K562 (cell line): ENCODE results near the gene SLFN14. TPM values are rescaled to one million over a fixed set of nuclear protein-coding genes. Genes with fewer than 3 reads are reported as not detected.

Experiments
- CCNT2 ChIP-seq: IDR thresholded peaks from 2 replicates; pipeline ENCODE4 v1.6.1; 2011; ENCODE audit warnings: borderline replicate concordance, low read depth, mild to moderate bottlenecking, moderate library complexity, mixed read lengths, low read length; ENCODE audit not compliant: insufficient read length; ENCODE audit errors: extremely low read depth
- CREBBP ChIP-seq: IDR thresholded peaks from one replicate; pipeline ENCODE4 v1.6.1; 2012; ENCODE audit warnings: low read depth, mild to moderate bottlenecking, control low read depth, inconsistent platforms, low read length
- FOXM1 ChIP-seq, 2 experiments: fragments of 450-650 bp in 1 of 2; sonication (generic) in 1 of 2; formaldehyde crosslinking in 1 of 2; IDR thresholded peaks; 2 replicates each; pipeline versions ENCODE4 v1.6.1 to v1.9.0; 2017 to 2022; ENCODE audit warnings: low read depth in 2 of 2, mild to moderate bottlenecking in 2 of 2, missing genetic modification reagents in 1 of 2, moderate library complexity in 1 of 2
- GABPA ChIP-seq: fragments of 200-800 bp; sonication (Bioruptor generic); conservative IDR thresholded peaks from 2 replicates; pipeline ENCODE4 v1.6.1; 2016; ENCODE audit warnings: low read depth, missing genetic modification characterization, missing compliant biosample characterization
- HLTF ChIP-seq: fragments of 450-650 bp; IDR thresholded peaks from 2 replicates; pipeline ENCODE4 v1.6.1; 2016
- MAFF ChIP-seq: IDR thresholded peaks from 2 replicates; pipeline ENCODE4 v1.6.1; 2012; ENCODE audit warnings: low read length, improper control_type of control experiment
- MTF1 ChIP-seq: fragments of 250-450 bp; sonication (Bioruptor Pico); IDR thresholded peaks from 2 replicates; pipeline ENCODE4 v1.9.0; 2021; ENCODE audit warnings: moderate library complexity, mild to moderate bottlenecking, inconsistent platforms, borderline replicate concordance
- ZNF444 ChIP-seq: fragments of 250-450 bp; sonication (Bioruptor Pico); IDR thresholded peaks from 2 replicates; pipeline ENCODE4 v1.4.0; 2020; ENCODE audit warnings: mild to moderate bottlenecking, moderate library complexity
- ZNF561 ChIP-seq: fragments of 450-650 bp; formaldehyde crosslinking; conservative IDR thresholded peaks from 2 replicates; pipeline ENCODE4 v1.4.0; 2020; ENCODE audit warnings: mild to moderate bottlenecking, moderate library complexity
- ZNF764 ChIP-seq: fragments of 250-450 bp; sonication (Bioruptor Pico); IDR thresholded peaks from 2 replicates; pipeline ENCODE4 v1.4.0; 2020; ENCODE audit warnings: low read depth, mild to moderate bottlenecking, moderate library complexity
- polyA plus RNA-seq, 8 experiments: library from polyadenylated mRNA; depleted of rRNA in 4 of 8; stranded (reverse) in 5 of 8; unstranded in 3 of 8; fragments of >200 nt; fragmentation: Nextera tagmentation in 2 of 8; fragmentation: Illumina TruSeq in 1 of 8; extraction: Ambion mirVana in 2 of 8; extraction: Trizol in 1 of 8; gene quantifications; 2 replicates each; pipeline versions ENCODE4 v1.2.1 to v1.2.3, GENCODE V29; 2011 to 2014; ENCODE audit warnings: inconsistent platforms in 1 of 8, missing spikeins in 1 of 8
- total RNA-seq, 7 experiments: library from RNA; depleted of rRNA in 6 of 7; stranded (reverse); fragments of >200 nt in 6 of 7; fragmentation: Illumina TruSeq in 2 of 7; extraction: Trizol in 2 of 7; gene quantifications; 2 replicates each; pipeline versions ENCODE4 v1.2.1 to v1.2.3, GENCODE V29; 2011 to 2021; ENCODE audit warnings: low replicate concordance in 1 of 7
- TF ChIP-seq, protein P1 (sequence below): fragments of 200-800 bp; sonication (Bioruptor generic); IDR thresholded peaks from 2 replicates; pipeline ENCODE4 v1.6.1; 2017; ENCODE audit warnings: missing genetic modification characterization, missing compliant biosample characterization
- TF ChIP-seq, protein P2 (sequence below), 2 experiments: fragments of 450-650 bp; IDR thresholded peaks; 2 replicates each; pipeline ENCODE4 v1.6.1; 2016; ENCODE audit warnings: mild to moderate bottlenecking in 2 of 2, borderline replicate concordance in 1 of 2, low read depth in 1 of 2, moderate library complexity in 1 of 2
- TF ChIP-seq, protein P3 (sequence below): fragments of 250-450 bp; sonication (Bioruptor Pico); IDR thresholded peaks from 2 replicates; pipeline ENCODE4 v1.5.0; 2021; ENCODE audit warnings: mild to moderate bottlenecking, borderline replicate concordance

The SLFN14 gene
- total and polyA plus RNA-seq, 9 of the 15 experiments (the other 6 are each of a cell fraction or from before 2014, with no cell fraction given) = 1.3 to 4.3 (median 3.1) TPM

DNA sequence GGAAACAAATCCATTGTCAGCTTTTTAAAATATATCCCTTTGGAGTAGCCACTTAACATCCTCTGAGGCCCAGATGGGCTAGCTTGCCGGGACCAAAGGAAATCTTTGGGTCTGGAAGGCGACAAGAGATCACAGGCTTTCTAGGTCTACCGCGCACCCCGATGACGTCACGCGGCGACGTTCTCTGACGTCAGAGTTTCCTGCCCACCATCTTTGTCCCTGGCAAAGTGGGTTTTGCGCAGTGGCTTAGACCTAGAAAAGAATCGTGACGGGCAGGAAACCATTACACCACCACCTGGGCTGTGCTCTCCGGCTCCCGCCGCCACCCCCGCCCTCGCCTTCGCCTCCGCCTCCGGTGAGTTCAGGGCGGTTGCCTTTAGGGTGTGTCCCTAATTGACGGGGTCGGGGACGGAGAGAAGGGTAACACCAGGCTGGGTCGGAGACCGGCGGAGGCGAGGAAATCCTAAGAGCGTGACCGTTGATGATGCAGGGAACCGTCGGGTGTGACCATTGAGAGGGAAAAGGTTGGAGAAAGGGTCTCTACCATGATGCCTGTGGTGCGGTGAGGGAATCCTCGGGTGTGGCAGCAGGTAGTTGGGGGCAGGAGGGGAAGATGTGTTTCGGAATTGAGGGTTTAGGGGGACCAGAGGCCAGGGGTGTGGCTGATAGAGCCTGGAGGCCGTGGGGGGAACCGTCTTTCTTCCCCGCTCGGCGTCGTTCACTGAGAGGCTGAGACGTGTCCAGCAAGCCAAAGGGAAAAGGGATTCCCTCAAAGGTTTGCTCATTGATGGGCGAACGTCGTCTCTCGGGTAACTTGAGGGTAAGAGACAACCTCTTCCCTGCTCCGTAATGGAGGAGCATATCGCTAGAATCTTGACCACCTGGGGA, 26.7 kb upstream of the SLFN14 start, which contains the start of gene AP2B1 (continued):
- TF ChIP-seq, protein P1, sequence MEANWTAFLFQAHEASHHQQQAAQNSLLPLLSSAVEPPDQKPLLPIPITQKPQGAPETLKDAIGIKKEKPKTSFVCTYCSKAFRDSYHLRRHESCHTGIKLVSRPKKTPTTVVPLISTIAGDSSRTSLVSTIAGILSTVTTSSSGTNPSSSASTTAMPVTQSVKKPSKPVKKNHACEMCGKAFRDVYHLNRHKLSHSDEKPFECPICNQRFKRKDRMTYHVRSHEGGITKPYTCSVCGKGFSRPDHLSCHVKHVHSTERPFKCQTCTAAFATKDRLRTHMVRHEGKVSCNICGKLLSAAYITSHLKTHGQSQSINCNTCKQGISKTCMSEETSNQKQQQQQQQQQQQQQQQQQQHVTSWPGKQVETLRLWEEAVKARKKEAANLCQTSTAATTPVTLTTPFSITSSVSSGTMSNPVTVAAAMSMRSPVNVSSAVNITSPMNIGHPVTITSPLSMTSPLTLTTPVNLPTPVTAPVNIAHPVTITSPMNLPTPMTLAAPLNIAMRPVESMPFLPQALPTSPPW = peak; percentile 76
- TF ChIP-seq, protein P2, sequence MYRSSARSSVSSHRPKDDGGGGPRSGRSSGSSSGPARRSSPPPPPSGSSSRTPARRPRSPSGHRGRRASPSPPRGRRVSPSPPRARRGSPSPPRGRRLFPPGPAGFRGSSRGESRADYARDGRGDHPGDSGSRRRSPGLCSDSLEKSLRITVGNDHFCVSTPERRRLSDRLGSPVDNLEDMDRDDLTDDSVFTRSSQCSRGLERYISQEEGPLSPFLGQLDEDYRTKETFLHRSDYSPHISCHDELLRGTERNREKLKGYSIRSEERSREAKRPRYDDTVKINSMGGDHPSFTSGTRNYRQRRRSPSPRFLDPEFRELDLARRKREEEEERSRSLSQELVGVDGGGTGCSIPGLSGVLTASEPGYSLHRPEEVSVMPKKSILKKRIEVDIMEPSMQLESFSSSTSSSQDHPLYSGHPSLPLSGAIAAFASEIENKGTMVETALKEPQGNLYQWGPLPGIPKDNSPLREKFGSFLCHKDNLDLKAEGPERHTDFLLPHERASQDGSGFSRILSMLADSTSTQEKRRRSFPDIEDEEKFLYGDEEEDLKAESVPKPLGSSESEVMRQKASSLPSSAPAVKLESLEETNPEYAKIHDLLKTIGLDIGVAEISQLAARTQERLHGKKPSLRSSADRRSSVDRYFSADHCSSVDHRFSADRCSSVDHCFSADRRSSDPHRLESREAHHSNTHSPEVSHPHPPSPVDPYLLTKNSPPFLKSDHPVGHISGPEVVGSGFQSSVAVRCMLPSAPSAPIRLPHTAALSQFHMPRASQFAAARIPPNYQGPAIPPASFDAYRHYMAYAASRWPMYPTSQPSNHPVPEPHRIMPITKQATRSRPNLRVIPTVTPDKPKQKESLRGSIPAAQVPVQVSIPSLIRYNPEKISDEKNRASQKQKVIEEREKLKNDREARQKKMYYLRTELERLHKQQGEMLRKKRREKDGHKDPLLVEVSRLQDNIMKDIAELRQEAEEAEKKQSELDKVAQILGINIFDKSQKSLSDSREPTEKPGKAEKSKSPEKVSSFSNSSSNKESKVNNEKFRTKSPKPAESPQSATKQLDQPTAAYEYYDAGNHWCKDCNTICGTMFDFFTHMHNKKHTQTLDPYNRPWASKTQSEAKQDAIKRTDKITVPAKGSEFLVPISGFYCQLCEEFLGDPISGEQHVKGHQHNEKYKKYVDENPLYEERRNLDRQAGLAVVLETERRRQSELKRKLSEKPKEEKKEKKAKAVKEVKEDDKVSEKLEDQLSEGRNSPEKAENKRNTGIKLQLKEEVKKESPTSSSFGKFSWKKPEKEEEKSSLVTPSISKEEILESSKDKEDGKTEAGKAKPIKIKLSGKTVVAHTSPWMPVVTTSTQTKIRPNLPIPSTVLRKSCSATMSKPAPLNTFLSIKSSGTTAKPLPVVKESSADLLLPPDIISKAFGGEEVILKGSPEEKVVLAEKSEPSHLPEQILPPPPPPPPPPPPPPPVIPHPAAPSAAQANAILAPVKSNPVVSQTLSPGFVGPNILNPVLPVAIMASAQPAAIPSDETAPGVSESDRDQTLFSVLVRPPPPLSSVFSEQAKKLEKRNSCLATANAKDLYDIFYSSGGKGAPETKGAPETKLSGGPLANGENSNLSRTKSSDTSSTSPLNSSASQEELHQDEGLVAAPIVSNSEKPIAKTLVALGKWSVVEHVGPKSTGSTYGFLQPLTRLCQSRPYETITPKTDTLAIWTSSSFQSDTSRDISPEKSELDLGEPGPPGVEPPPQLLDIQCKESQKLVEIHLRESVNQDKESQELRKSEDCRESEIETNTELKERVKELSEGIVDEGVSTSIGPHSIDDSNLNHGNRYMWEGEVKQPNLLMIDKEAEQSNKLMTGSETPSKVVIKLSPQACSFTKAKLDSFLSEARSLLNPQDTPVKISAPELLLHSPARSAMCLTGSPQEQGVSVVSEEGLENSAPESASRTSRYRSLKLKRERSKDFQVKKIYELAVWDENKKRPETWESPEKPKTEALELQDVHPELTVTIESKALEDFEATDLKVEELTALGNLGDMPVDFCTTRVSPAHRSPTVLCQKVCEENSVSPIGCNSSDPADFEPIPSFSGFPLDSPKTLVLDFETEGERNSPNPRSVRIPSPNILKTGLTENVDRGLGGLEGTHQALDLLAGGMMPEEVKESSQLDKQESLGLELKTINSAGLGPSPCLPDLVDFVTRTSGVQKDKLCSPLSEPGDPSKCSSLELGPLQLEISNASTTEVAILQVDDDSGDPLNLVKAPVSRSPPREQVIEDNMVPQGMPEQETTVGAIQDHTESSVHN (IDR thresholded peaks at IDR 0.05; ENCODE audit: borderline replicate concordance in 1 of 2, low read depth in 1 of 2) = 0 out of 4 replicates have a peak, but pooled peaks of 1 of the 2 experiments have one; percentile 16
- TF ChIP-seq FOXM1 (IDR thresholded peaks at IDR 0.05; ENCODE audit: low read depth) = no peak
- TF ChIP-seq FOXM1 (CRISPR knock-in tag; IDR thresholded peaks at IDR 0.05; ENCODE audit: low read depth) = no peak
- no peak for TF ChIP-seq ZNF764 (CRISPR knock-in tag)
- TF ChIP-seq MAFF = no peak
- no peak for TF ChIP-seq ZNF561 (CRISPR knock-in tag)
- TF ChIP-seq ZNF444 = no peak
- peak; percentile 86 for TF ChIP-seq GABPA (tag)
- TF ChIP-seq HLTF = peak; percentile 91
- TF ChIP-seq CREBBP = no peak
- TF ChIP-seq MTF1 (CRISPR knock-in tag) = no peak
- TF ChIP-seq, protein P3, sequence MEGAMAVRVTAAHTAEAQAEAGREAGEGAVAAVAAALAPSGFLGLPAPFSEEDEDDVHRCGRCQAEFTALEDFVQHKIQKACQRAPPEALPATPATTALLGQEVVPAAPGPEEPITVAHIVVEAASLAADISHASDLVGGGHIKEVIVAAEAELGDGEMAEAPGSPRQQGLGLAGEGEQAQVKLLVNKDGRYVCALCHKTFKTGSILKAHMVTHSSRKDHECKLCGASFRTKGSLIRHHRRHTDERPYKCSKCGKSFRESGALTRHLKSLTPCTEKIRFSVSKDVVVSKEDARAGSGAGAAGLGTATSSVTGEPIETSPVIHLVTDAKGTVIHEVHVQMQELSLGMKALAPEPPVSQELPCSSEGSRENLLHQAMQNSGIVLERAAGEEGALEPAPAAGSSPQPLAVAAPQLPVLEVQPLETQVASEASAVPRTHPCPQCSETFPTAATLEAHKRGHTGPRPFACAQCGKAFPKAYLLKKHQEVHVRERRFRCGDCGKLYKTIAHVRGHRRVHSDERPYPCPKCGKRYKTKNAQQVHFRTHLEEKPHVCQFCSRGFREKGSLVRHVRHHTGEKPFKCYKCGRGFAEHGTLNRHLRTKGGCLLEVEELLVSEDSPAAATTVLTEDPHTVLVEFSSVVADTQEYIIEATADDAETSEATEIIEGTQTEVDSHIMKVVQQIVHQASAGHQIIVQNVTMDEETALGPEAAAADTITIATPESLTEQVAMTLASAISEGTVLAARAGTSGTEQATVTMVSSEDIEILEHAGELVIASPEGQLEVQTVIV (CRISPR knock-in tag) = no peak
- TF ChIP-seq CCNT2 = no peak
